ENCODE results near the gene STK39. TPM values are rescaled to one million over a fixed set of nuclear protein-coding genes. Genes with fewer than 3 reads are reported as not detected.

Gene STK39
- total RNA-seq, 6 experiments from 2014 or later = 0.29 to 1.2 (median 0.60) TPM

DNA sequence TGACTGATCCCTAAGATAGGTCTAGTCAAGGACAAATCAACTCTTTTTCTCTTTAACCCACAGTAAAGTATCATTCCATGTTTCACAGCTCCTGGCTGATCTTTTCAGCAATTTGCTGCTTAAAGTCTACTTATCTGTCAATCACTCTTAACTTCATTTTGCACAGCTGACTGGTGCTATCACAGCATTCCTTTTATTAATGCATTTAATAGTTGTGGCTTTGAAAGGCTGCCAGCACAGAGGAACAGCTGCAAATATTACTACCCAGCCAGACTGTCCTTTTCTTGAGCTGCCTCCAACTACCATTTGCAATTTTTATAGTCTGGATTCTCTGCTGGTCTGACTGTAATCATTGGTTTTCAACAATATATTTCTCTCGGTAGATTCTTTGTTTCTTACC lies 303.5 kb downstream of the STK39 start:
- H3K9me3 ChIP-seq = no peaks in the 10 kb centered on the region
- H3K4me1 ChIP-seq = no peaks in the 10 kb centered on the region
- TF ChIP-seq POLR2A (IDR thresholded peaks at IDR 0.05) = no peak
- TF ChIP-seq CTCF (IDR thresholded peaks at IDR 0.05) = no peak
- H3K4me3 ChIP-seq = no peak overlapping the region
- no peaks in the 10 kb centered on the region for H3K36me3 ChIP-seq
- 62% methylated on average over 1 of the region's 1 CpG for WGBS (ENCODE audit: insufficient coverage, low coverage, low lambda C conversion rate, missing lambda C conversion rate)
- H3K27me3 ChIP-seq = no peaks in the 10 kb centered on the region
- intact Hi-C loops (cut with DNase I) = no loop called here
- no peak overlapping the region for H3K27ac ChIP-seq
- DNase-seq (no peak), ATAC-seq (no peak)

GRCh38 chr2:167943368-167943767 lies 304.0 kb downstream of the STK39 start:
- ATAC-seq (no peak), DNase-seq (no peak)
- no peaks in the 10 kb centered on the region for H3K36me3 ChIP-seq
- no peak for TF ChIP-seq CTCF (IDR thresholded peaks at IDR 0.05)
- no peak for TF ChIP-seq POLR2A (IDR thresholded peaks at IDR 0.05)
- WGBS (ENCODE audit: insufficient coverage, low coverage, low lambda C conversion rate, missing lambda C conversion rate) = 88% methylated on average over 1 of the region's 1 CpG
- no peaks in the 10 kb centered on the region for H3K9me3 ChIP-seq
- no peaks in the 10 kb centered on the region for H3K4me1 ChIP-seq
- intact Hi-C loops (cut with DNase I) = no loop called here
- H3K27ac ChIP-seq = no peak overlapping the region
- no peaks in the 10 kb centered on the region for H3K27me3 ChIP-seq
- no peak overlapping the region for H3K4me3 ChIP-seq

- Histone ChIP-seq H3K4me1 (no peaks in the 10 kb centered on the region), H3K27ac (no peak overlapping the region), H3K36me3 (no peaks in the 10 kb centered on the region), H3K4me3 (no peak overlapping the region), H3K9me3 (no peaks in the 10 kb centered on the region), H3K27me3 (no peaks in the 10 kb centered on the region)
- no peak for TF ChIP-seq POLR2A (IDR thresholded peaks at IDR 0.05)
- TF ChIP-seq CTCF (IDR thresholded peaks at IDR 0.05) = no peak
- intact Hi-C loops (cut with DNase I) = no loop called here
- DNase-seq (no peak), ATAC-seq (no peak)
- WGBS (ENCODE audit: insufficient coverage, low coverage, low lambda C conversion rate, missing lambda C conversion rate) = 63% methylated on average over 3 of the region's 3 CpGs
Measured at GRCh38 chr2:167942366-167943081, 304.9 kb downstream of the STK39 start.

DNA sequence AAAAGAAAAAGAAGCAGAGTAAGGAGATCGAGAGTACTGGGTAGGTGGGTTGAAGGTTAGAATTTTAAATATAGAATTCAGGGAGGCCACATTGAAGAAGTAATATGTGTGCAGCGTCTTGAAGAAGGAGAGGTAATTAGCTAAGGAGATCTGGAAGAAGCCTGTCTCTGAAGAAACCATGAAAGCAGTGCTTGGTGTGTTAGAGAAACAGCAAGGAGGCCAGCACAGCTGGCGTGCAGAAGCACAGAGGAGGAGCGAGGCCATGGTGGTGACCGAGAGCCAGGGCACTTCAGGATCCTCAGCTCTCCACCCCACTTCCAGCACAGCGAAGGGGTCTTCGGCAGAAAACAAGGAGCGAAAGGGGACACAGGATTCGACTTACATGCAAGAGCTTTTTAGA lies 305.8 kb downstream of the STK39 start:
- Histone ChIP-seq H3K36me3 (no peaks in the 10 kb centered on the region), H3K27ac (no peak overlapping the region), H3K4me1 (no peaks in the 10 kb centered on the region), H3K9me3 (no peaks in the 10 kb centered on the region), H3K27me3 (no peaks in the 10 kb centered on the region), H3K4me3 (no peak overlapping the region)
- intact Hi-C loops (cut with DNase I) = no loop called here
- DNase-seq (no peak), ATAC-seq (no peak)
- WGBS (ENCODE audit: insufficient coverage, low coverage, low lambda C conversion rate, missing lambda C conversion rate) = 74% methylated on average over 9 of the region's 9 CpGs
- TF ChIP-seq CTCF (IDR thresholded peaks at IDR 0.05) (no peak), POLR2A (IDR thresholded peaks at IDR 0.05) (no peak)

Data from right lobe of liver (tissue), 6 donors.